Activated CD4-positive, alpha-beta T cell treated with anti-CD3 and anti-CD28 coated beads for 4 hours (primary cell): ENCODE results near the gene ANO9.
A peak's percentile ranks its signal among the peaks of the same experiment; 100 is the strongest.
"Not testable (repeated sequence)": the region's sequence is repeated elsewhere in the genome, so short reads cannot be mapped to it uniquely, and the experiment has no call there.

ENCODE experiments used
- DNase-seq, 2 donors: peaks; one replicate each; pipeline ENCODE4 v3.0.0-alpha.2; 2020

The ANO9 gene

DNA sequence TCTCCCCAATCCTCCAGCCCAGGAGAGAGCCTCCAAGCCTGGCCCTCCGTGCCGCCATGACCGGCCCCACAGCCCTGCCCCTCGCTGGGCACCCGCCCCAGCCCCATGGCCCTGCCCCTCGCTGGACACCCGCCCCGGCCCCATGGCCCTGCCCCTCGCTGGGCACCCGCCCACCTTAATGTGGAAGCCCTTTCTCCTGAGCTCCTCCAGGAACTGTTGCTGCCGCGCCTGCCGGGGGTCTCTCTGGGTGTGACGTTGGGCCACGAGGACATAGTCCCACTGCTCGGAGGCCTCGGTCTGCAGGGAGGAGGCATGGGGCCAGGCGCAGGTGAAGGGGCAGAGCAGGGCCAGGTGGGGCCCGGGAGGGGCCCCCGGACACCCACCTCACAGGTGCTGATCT is 8.2 kb downstream of the ANO9 start:
- no peak for DNase-seq

- DNase-seq: no peak
These were observed 8.7 kb downstream of the ANO9 start for GRCh38 chr11:433111-433510.

- no peak for DNase-seq
These were observed 9.2 kb downstream of the ANO9 start for GRCh38 chr11:432501-433100.

- no peak for DNase-seq
These were observed 9.9 kb downstream of the ANO9 start for GRCh38 chr11:431921-432320.

- no peak for DNase-seq
These were observed 11.8 kb downstream of the ANO9 start for GRCh38 chr11:429931-430456.

DNA sequence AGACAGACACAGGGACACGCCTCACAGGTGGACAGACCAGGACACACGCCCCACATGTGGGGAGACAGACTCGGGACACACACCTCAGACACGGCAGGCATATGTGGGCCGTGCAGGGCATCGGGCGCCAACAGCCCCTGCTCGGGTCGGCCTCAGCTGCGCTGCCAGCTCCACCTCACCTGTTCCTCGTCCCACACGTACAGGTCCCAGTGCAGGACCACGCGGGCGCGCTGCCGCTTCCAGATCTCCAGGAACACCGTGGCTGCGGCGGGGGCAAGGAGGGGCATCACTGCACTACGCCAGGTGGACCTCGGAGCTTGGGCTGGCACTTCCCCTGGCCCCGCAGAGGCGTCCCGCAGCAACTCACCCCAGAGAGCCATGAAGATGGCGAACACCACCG is 12.4 kb downstream of the ANO9 start:
- DNase-seq: no peak

- no peak for DNase-seq
These were observed 13.5 kb downstream of the ANO9 start for GRCh38 chr11:428295-428694.

DNA sequence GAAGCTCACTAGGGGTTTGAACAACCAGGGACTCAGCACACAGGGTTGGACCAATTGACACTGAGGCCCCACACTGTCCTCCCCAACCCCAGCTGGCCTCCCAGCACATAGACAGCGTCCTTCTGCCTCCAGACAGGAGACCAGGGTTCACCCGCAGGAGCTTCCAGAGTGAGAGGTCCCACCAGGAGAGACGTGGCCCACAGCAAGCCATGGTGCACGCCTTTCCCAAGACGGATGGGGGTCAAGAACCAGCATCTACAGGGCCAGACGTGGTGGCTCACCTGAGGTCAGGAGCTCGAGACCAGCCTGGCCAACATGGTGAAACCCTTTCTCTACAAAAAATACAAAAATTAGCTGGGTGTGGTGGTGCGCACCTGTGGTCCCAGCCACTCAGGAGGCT is 15.0 kb downstream of the ANO9 start:
- DNase-seq: no peak

DNA sequence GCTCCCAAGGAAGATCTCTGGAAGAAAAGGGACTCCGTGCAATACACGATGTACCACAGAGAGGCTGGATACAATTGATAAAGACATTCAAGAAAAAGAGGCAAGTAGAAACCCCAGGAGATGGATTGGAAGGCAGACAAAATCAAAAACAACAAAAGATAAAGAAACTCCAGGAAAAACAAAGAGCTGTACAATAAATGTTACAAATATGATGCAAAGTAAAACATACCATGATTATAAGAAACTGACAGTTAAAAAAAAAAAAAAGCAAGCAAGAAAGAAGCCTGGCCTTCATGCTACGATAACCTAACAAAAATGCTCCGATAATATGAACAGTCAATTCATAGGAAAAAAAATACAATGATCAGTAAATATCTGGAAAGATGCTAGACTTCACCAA is 16.5 kb downstream of the ANO9 start:
- DNase-seq: no peak

DNA sequence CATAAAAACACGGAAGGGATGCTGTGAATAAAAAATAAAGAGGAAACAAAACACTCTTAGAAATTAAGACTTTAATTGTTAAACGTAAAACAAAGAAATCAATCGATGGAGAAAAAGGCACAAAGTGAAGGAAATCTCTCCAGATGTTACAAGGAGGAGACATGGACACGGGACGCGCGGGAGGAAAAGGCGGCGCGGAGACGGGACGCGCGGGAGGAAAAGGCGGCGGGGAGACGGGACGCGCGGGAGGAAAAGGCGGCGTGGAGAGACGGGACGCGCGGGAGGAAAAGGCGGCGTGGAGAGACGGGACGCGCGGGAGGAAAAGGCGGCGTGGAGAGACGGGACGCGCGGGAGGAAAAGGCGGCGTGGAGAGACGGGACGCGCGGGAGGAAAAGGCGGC is 17.0 kb downstream of the ANO9 start:
- DNase-seq: not testable (repeated sequence)

DNA sequence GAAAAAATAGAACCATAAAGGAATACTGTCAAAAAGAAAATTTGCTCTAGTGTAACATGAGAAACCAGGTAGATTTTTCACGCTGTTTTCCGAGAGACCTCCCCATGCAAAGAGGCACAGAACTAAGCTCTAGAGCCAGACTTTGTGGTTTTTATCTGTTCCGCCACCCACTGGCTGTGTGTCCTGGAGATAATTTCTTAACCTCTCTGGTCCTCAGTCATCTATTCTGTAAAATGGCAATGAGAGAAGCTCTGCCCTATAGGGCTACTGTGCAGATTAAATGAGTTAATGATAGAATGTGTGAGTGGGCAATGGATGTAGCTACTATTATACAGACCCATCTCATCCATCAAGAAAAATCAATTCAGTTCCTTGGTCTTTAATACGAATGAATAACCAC is 17.6 kb downstream of the ANO9 start:
- no peak for DNase-seq

DNA sequence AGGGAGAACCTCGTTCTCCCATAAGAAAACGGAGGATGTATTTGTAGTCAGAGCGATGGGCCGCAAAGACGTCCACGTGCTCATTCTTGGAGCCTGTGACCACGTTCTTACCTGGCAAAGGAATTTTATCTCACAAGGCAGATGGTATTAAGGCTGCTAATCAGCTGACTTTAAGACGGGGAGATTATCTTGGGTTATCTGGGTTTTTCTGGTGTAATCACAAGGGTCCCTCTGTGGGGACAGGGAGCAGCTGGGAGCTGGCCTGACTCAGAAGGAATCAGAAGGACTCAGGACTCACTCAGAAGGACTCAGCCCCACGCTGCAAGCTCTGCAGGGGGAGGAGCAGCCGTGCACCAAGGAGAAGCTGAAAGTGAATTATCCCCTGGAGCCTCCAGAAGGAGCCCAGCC is 19.6 kb downstream of the ANO9 start:
- no peak for DNase-seq

- DNase-seq: no peak
These were observed 20.9 kb downstream of the ANO9 start for GRCh38 chr11:420911-421321.

DNA sequence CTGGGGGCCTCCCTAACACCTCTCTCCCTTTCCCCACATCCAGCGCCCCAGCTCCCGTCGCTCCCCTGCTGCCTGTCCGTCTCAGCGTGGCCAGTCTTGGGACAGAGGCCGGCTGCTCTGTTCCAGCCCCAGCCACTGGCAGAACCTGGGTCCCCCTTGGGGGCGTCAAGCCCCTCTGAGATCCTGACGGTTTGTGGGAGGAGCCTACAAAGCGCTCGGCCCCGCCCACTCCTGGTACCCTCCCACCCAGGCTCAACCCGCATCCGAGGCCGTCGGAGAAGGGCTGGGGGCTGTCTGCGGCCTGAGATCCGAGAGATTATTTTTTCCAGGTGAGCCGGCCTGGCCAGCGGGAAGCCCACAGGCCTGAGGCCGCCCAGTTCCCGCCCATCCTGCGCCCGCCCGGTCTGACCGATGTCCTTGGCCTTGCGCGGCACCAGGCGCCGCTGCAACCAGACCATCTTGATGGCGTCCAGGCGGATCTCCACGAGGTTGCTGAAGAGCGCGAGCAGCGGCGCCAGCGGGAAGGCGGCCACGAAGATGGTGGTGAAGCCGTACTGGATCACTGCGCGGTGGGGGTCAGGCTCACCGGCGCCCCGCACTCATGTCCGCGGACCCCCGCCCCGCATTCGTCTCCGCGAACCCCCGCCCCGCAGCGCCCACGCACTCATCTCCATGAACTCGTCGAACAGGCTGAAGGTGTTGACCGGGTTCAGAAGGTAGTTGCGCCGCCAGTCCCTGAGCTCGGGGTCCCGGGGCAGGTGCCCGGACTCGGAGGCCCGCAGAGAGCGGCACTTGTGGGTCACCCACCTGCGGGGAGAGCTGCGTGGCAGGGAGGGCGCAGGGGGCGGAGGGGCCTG is 21.5 kb downstream of the ANO9 start:
- DNase-seq: no peak

DNA sequence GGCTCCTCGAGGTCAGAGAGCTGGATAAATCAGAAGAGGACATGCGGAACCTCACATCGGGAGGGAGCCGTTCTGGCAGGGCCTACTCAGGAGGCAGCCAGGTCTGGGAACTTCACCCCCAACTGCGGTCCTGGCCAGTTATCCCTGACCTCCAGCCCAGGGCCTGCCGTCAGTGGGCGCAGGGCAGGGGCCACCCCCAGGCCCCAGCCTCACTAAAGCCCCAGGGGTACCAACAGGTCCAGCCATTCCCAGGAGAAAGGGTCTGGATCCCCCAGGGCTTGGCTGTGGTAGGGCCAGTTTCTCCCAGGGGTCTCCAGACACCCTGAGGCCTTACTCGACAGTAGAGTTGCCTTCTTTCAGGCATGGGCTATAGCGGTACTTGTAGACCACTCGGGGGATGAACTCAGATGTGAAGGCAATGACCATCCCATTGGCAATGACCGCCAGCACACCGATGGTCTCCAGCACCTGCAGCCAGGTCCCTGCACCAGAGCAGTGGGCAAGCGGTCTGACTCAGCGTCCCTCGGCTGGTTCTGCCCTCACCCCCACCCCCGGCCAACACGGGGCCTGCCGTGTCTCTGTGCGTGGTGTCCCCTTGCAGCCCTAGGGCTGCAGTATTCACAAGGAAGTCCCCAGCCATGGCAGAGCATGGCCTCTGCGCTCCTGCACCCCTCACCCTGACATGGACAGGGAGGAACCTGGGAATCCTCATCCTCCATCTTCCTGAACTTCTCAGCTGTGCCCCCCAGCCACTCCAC is 22.4 kb downstream of the ANO9 start:
- no peak for DNase-seq

GRCh38 chr11:418343-419247 is 23.2 kb downstream of the ANO9 start:
- no peak for DNase-seq

- DNase-seq: no peak
These were observed 24.0 kb downstream of the ANO9 start for GRCh38 chr11:417652-418342.

DNA sequence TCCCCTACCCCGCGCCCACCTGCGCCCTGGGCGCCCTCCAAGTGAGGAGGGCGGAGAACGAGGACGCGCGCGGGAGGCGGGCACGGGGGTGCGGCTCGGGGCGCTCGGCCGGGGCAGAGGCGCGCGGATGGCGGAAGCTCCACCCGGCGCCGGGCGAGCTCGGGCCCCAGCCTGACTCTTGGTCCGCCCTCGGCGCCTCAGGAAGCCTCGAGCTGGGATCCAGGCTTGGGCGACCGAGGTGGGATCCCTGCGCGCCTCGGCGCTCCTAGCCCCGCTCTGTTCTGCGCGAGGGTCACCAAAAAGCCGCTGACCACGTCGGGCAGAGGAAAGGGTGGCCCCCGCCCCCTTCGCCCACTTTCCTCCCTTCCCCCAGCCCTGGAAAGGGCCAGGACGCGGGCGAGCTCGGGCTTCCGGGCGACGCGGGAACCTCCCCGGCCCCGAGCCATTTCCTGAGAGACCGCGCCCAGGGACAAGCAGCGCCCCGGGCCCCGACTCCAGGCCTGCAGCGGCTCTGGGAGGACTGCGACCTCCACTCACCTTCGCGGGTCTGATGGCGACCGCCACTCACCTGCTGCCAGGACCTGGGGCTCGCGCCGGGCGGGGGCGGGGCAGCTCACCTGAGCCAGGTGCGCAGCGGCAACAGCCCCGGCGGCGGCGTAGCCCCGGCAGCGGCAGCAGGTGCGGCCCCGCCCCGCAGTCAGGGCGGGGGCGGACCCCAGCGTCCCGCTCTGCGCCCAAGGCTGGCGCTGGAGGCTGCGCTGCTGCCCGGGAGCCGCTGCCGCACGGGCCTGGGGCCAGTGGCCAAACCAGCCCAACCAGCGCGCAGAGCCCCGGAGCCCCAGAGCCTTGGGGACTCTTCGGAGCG is 24.8 kb downstream of the ANO9 start:
- peak in 1 of 2 donors; percentile 36 for DNase-seq

- DNase-seq: no peak
These were observed 25.6 kb downstream of the ANO9 start for GRCh38 chr11:416051-416756.

DNA sequence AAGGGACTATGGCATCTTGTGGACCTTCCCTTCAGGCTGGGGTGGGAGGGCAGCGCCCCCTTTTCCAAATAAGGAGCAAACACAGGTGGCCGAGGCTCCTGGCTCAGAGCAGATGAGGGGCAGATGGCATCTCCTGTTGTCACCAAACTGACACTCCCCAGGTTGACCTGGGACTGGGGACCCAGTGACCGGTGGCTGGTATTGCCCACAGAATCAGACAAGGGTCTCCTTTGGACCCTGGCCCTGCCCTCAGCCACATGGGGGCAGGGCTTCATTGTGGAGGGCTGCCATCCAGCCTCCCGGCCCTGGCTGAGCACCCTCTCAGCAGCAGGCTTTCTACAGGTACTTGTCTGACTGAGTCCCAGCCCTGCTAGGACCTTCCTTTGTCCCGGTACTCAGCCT is 26.2 kb downstream of the ANO9 start:
- no peak for DNase-seq
